Stimulated activated effector memory CD8-positive, alpha-beta T cell treated with anti-CD3 and anti-CD28 coated beads, Interleukin-12 subunit alpha, Interleukin-12 subunit beta, amount 100 ng/mL, for 72 hours (primary cell): Measurements from ENCODE around the gene CCNB1.
A peak's percentile ranks its signal among the peaks of the same experiment; 100 is the strongest.
"Not testable (repeated sequence)": the region's sequence is repeated elsewhere in the genome, so short reads cannot be mapped to it uniquely, and the experiment has no call there.

Experiments
- ATAC-seq: fragments of 150-1000 bp; cut with Tn5 transposase; 2 replicates; pipeline ENCODE4 v1.10.0; 2021
- DNase-seq, 2 donors: peaks; one replicate each; pipeline ENCODE4 v3.0.0; 2021 to 2022; ENCODE audit warnings: low spot score in 2 of 2
- H3K27ac Mint-ChIP-seq: one replicate; pipeline ENCODE4 v1.8.0; 2022; ENCODE audit warnings: mild to moderate bottlenecking, mixed read lengths
- H3K36me3 Mint-ChIP-seq: one replicate; pipeline ENCODE4 v1.8.0; 2022; ENCODE audit warnings: mild to moderate bottlenecking, mixed read lengths
- H3K4me1 Mint-ChIP-seq: one replicate; pipeline ENCODE4 v1.8.0; 2022; ENCODE audit warnings: mixed read lengths
- H3K4me3 Mint-ChIP-seq: one replicate; pipeline ENCODE4 v1.8.0; 2022; ENCODE audit warnings: mild to moderate bottlenecking, mixed read lengths
- H3K9me3 Mint-ChIP-seq: one replicate; pipeline ENCODE4 v1.8.0; 2022; ENCODE audit warnings: mixed read lengths

Gene CCNB1

DNA sequence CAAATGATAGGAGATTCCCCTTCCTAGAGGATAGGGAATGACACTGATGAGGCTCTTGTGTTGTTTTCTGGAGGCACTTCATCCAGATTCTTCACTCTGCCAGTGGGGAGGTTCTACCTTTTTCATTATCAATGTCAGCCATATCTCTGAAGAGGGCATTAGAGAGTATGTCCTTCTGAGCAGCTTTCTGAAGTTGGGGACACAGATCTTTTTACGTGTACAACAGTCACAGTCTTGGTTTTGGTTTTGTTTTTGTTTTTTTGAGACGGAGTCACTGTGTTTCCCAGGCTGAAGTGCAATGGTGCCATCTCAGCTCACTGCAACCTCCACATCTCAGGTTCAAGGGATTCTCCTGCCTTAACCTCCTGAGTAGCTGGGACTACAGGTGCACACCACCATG, 45.1 kb downstream of the CCNB1 start:
- DNase-seq (no peak), ATAC-seq (peak; percentile 31)
- H3K4me3 Mint-ChIP-seq, result no peak overlapping the region
- H3K9me3 Mint-ChIP-seq, result no peaks in the 10 kb centered on the region
- H3K36me3 Mint-ChIP-seq, result peaks cover 28% of the 10 kb centered on the region
- H3K4me1 Mint-ChIP-seq, result no peaks in the 10 kb centered on the region
- H3K27ac Mint-ChIP-seq, result no peak overlapping the region

DNA sequence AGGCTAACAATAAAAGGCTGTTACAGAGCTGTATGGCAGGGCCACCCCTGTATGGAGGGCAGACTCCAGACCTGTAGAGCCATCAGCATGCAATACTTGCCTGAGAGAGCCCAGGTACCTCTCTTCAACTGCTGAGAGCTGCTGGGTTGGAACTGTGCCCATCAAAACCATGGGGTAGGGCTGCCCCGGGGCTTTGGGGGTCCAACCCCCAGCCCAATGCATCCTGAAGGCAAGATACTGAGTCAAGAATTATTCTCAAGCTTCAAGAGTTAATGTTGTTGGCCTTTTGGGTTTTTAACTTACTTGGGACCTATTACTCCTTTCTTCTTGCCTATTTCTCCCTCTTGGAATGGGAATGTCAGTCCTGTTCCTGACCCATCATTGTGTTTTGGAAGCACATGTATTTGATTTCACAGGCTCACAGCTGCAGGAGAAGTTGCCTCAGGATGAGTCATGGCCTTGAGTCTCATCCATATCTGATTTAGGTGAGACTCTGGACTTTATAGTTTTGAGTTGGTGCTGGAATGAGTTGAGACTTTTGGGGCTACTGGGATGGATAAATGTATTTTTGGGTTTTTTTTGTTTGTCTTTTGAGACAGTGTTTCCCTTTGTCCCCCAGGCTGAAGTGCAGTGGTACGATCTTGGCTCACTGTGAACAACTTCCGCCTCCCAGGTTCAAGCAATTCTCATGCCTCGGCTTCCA, 46.7 kb downstream of the CCNB1 start:
- Mint-ChIP-seq H3K9me3 (no peaks in the 10 kb centered on the region), H3K4me3 (no peak overlapping the region), H3K27ac (no peak overlapping the region), H3K4me1 (peaks cover 6% of the 10 kb centered on the region), H3K36me3 (peaks cover 36% of the 10 kb centered on the region)
- no peak for DNase-seq
- no peak for ATAC-seq

DNA sequence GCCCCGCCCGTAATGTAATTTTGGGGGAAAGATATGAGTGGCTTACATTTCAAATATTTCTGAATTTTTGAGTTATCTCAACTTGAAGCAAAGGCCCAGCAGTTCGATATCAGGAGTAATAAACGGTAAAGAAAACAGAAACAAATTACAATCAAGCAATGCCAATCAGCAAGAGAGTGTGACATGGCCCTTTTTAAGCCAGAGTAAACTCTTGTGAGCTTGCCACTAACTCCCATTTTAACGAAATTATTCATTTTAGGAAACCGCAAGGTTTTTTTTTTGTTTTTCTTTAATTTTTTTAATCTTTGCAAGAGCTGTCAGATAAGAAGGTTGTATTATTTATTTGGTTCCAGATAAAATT, 50.2 kb downstream of the CCNB1 start:
- ATAC-seq, result no peak
- H3K36me3 Mint-ChIP-seq, result peaks cover 19% of the 10 kb centered on the region
- H3K4me1 Mint-ChIP-seq, result peaks cover 11% of the 10 kb centered on the region
- peak overlapping the region; percentile 97 for H3K27ac Mint-ChIP-seq
- DNase-seq, result no peak
- H3K4me3 Mint-ChIP-seq, result peak overlapping the region; percentile 99
- no peaks in the 10 kb centered on the region for H3K9me3 Mint-ChIP-seq

DNA sequence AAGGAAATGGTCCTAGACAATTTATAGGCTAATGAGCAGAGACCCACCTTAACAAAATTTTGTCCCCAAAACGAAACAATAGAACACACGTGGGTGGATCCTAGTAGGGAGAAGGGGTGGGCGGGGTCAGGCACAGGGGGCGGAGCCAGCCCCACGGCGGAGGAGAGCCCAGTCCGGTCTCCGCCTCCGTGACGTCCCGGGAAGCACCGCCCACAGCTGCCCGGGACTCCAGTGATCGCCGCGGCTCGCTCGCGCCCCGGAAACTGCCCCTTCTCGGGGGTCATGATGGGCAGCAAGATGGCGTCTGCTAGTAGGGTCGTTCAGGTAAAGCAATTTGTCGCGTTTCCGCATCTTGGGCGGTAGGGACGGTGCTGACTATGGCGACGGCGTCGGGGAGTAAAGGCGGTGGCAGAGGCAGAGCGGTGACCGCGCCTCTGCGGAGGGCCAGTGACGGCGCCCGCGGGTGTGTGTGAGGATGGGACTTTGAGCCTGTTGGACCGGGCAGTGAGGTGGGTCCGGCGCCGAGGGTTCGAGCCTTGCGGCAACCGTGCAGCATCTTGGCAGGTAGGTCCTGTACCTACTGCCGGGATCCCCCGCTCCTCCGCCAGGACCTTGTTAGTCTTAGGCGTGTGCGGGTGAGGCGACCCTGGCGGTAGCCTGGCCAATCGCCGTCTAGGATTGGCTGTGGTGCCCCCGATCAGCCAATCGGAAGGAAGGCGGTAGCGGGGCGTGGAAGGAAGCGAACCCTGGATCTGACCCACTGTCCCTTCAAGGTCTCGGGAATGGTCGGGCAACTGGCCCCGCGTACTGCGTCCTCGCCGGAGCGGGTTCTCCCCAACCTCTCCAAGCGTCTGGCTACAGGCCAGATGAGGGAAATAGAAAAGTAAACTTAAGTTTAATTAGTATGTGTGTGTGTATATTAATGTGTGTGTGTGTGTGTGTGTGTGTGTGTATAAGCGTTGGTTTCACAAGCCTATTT, 50.9 kb downstream of the CCNB1 start:
- peaks cover 11% of the 10 kb centered on the region for H3K4me1 Mint-ChIP-seq
- DNase-seq, result peak; percentile 85 to 95

DNA sequence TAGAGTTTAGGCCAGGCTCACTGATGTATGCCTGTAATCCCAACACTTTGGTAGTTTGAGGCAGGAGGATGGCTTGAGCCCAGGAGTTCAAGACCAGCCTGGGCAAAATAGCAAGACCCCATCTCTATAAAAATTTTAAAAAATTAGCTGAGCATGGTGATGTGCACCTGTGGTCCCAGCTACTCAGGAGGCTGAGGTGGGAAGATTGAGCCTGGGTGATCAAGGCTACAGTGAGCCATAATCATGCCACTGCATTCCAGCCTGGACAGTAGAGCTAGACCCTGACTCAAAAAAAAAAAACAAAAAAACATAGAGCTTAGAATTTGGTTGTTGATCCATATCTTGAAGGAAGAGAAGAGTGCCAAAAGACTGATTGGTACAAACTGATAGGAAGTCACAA, 53.0 kb downstream of the CCNB1 start:
- DNase-seq (no peak), ATAC-seq (no peak)
- Mint-ChIP-seq H3K36me3 (peaks cover 30% of the 10 kb centered on the region), H3K9me3 (no peaks in the 10 kb centered on the region), H3K4me3 (no peak overlapping the region), H3K27ac (no peak overlapping the region), H3K4me1 (peaks cover 11% of the 10 kb centered on the region)

More for the DNA sequence above, 50.9 kb downstream of the CCNB1 start:
- Mint-ChIP-seq H3K27ac (peak overlapping the region; percentile 97), H3K4me3 (peak overlapping the region; percentile 99), H3K36me3 (peaks cover 19% of the 10 kb centered on the region), H3K9me3 (no peaks in the 10 kb centered on the region)
- peak; percentile 96 for ATAC-seq

DNA sequence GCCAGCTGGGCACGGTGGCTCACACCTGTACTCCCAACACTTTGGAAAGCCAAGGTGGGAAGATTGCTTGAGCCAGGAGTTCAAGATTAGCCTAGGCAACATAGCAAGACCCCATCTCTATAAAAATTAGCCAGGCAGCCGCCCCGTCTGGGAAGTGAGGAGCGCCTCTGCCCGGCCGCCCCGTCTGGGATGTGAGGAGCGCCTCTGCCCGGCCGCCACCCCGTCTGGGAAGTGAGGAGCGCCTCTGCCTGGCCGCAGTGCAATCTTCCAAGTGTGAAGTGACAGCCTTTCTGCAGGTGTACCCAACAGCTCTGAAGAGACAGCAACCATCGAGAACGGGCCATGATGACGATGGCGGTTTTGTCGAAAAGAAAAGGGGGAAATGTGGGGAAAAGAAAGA, 53.4 kb downstream of the CCNB1 start:
- H3K27ac Mint-ChIP-seq, H3K4me3 Mint-ChIP-seq, H3K9me3 Mint-ChIP-seq, DNase-seq, ATAC-seq: not testable (repeated sequence)
- Mint-ChIP-seq H3K4me1 (peaks cover 11% of the 10 kb centered on the region), H3K36me3 (peaks cover 35% of the 10 kb centered on the region)

DNA sequence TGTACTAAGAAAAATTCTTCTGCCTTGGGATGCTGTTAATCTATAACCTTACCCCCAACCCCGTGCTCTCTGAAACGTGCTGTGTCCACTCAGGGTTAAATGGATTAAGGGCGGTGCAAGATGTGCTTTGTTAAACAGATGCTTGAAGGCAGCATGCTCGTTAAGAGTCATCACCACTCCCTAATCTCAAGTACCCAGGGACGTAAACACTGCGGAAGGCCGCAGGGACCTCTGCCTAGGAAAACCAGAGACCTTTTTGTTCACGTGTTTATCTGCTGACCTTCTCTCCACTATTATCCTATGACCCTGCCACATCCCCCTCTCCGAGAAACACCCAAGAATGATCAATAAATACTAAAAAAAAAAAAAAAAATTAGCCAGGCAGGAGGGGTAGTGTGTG, 53.9 kb downstream of the CCNB1 start:
- Mint-ChIP-seq H3K4me1 (peaks cover 11% of the 10 kb centered on the region), H3K36me3 (peaks cover 39% of the 10 kb centered on the region), H3K27ac (peak overlapping the region; percentile 48)
- DNase-seq, H3K9me3 Mint-ChIP-seq, ATAC-seq, H3K4me3 Mint-ChIP-seq: not testable (repeated sequence)

DNA sequence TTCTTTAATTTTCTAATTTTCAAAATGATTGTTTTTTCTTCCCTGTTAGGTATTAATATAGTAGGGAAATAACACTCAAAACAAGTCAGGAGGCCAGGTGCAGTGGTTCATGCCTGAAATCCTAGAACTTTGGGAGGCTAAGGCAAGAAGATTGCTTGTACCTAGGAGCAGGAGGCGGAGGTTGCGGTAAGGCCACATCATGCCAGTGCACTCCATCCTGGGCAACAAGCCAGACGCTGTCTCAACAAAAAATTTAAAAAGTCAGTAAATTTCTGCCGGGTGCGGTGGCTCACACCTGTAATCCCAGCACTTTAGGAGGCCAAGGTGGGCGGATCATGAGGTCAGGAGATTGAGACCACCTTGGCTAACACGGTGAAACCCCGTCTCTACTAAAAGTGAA, 57.6 kb downstream of the CCNB1 start:
- Mint-ChIP-seq H3K9me3 (no peaks in the 10 kb centered on the region), H3K4me1 (peaks cover 6% of the 10 kb centered on the region), H3K4me3 (no peak overlapping the region), H3K36me3 (peaks cover 64% of the 10 kb centered on the region), H3K27ac (no peak overlapping the region)
- ATAC-seq (no peak), DNase-seq (no peak)

DNA sequence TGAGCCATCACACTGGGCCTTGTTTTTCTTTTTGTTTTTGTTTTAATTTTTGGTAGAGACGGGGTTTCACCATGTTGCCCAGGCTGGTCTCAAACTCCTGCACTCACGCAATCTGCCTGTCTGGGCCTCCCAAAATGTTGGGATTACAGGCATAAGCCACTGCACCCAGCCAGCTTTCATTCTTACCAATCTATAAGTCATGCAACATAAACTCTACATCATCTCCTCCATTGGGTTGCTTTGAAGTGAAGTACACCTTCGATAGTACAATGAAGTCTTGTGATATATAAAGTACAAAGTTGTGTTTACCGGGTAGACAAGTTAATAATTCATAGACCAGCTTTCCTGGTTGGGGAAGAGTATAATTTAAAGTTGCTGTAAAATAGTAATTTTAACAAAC, 58.9 kb downstream of the CCNB1 start:
- no peak overlapping the region for H3K4me3 Mint-ChIP-seq
- ATAC-seq, result no peak

More for the DNA sequence above, 58.9 kb downstream of the CCNB1 start:
- Mint-ChIP-seq H3K4me1 (no peaks in the 10 kb centered on the region), H3K27ac (no peak overlapping the region), H3K9me3 (no peaks in the 10 kb centered on the region), H3K36me3 (peaks cover 66% of the 10 kb centered on the region)
- DNase-seq, result no peak
